Esophagus squamous epithelium (tissue), 5 donors: ENCODE data around the gene GGT7. TPM values are rescaled to one million over a fixed set of nuclear protein-coding genes. Genes with fewer than 3 reads are reported as not detected.

Experiments used
- DNase-seq: peaks from one replicate; lab custom pipeline; 2025; lab: John Stamatoyannopoulos, UW
- H3K27ac ChIP-seq, 4 donors: fragments of 200-600 bp; sonication (generic); one replicate each; pipeline ENCODE4 v1.5.1; 2016 to 2019; ENCODE audit warnings: mild to moderate bottlenecking in 1 of 4
- H3K27me3 ChIP-seq, 4 donors: fragments of 200-600 bp; sonication (generic); 1 replicate in 3 of 4; 2 replicates in 1 of 4; pipeline versions ENCODE4 v1.5.1 to v1.6.0; 2017 to 2021; ENCODE audit warnings: antibody characterized with exemption in 1 of 4
- H3K36me3 ChIP-seq, 3 donors: fragments of 200-600 bp; sonication (generic); one replicate each; pipeline ENCODE4 v1.5.1; 2016 to 2019
- H3K4me1 ChIP-seq, 3 donors: fragments of 200-600 bp; sonication (generic); one replicate each; pipeline ENCODE4 v1.5.1; 2017 to 2019
- H3K4me3 ChIP-seq, 4 donors: fragments of 200-600 bp; sonication (generic); 1 replicate in 3 of 4; 2 replicates in 1 of 4; pipeline ENCODE4 v1.5.1; 2016 to 2019; ENCODE audit warnings: mild to moderate bottlenecking in 2 of 4, moderate library complexity in 1 of 4
- H3K9me3 ChIP-seq, 3 donors: fragments of 200-600 bp; sonication (generic); one replicate each; pipeline ENCODE4 v1.5.1; 2016 to 2019
- CTCF ChIP-seq, 6 experiments: fragments of 450-650 bp in 4 of 6; fragments of 200-600 bp in 2 of 6; sonication (generic) in 2 of 6; IDR thresholded peaks; one replicate each; pipeline ENCODE4 v1.5.1; 2016 to 2019; ENCODE audit warnings: antibody characterized with exemption in 6 of 6, mild to moderate bottlenecking in 4 of 6, moderate library complexity in 4 of 6
- POLR2A ChIP-seq, 4 donors: fragments of 450-650 bp; IDR thresholded peaks; one replicate each; pipeline ENCODE4 v1.6.1; 2017; ENCODE audit warnings: antibody characterized with exemption in 4 of 4, mild to moderate bottlenecking in 4 of 4, moderate library complexity in 3 of 4
- WGBS, 2 donors: methylation state at CpG; one replicate each; pipeline ENCODE4 v1.1.5; 2018; 5-methylcytosine and 5-hydroxymethylcytosine counted together
- intact Hi-C: fragments of 100-400 bp; cut with DNase I; formaldehyde crosslinking; loops from one replicate; pipeline ENCODE4 v1.15.0; 2022
- total RNA-seq, 4 donors: library from RNA; depleted of rRNA; stranded (reverse); fragments of >200 nt; gene quantifications; one replicate each; pipeline ENCODE4 v1.1.0, GENCODE V29; 2016
- donor health status: DM: yes; HTN: yes; CAD: no.

The GGT7 gene
- total RNA-seq, 4 donors from 2014 or later = 1.8 to 8.2 (median 5.1) TPM

GRCh38 chr20:34888468-34888867 lies 15.8 kb upstream of the GGT7 start:
- no peak for DNase-seq
- TF ChIP-seq CTCF (IDR thresholded peaks at IDR 0.05) (no peak), POLR2A (IDR thresholded peaks at IDR 0.05) (no peak)
- peaks cover 0 to 28% (median 9%) of the 10 kb centered on the region in 3 donors for H3K4me1 ChIP-seq
- H3K27ac ChIP-seq = no peak overlapping the region
- no peaks in the 10 kb centered on the region for H3K9me3 ChIP-seq
- H3K36me3 ChIP-seq = peaks cover 0 to 52% (median 6%) of the 10 kb centered on the region in 3 donors
- no peak overlapping the region for H3K4me3 ChIP-seq
- intact Hi-C loops = no loop called here
- no peaks in the 10 kb centered on the region for H3K27me3 ChIP-seq
- WGBS, 2 donors = 75 to 81% methylated on average over 1 of the region's 1 CpG

- intact Hi-C loops = no loop called here
- WGBS, 2 donors = 44 to 63% methylated on average over 3 of the region's 3 CpGs
Measured at GRCh38 chr20:34887023-34887422, 14.4 kb upstream of the GGT7 start.

GRCh38 chr20:34886122-34886521 lies 13.5 kb upstream of the GGT7 start:
- Histone ChIP-seq H3K4me1 (peaks cover 0 to 17% (median 0%) of the 10 kb centered on the region in 3 donors), H3K36me3 (peaks cover 0 to 62% (median 13%) of the 10 kb centered on the region in 3 donors), H3K27ac (no peak overlapping the region), H3K27me3 (no peaks in the 10 kb centered on the region), H3K9me3 (no peaks in the 10 kb centered on the region), H3K4me3 (no peak overlapping the region)
- 85 to 97% methylated on average over 3 of the region's 3 CpGs for WGBS, 2 donors
- intact Hi-C loops = no loop called here
- no peak for TF ChIP-seq POLR2A (IDR thresholded peaks at IDR 0.05)
- TF ChIP-seq CTCF (IDR thresholded peaks at IDR 0.05) = no peak
- no peak for DNase-seq

More at GRCh38 chr20:34887023-34887422, 14.4 kb upstream of the GGT7 start:
- Histone ChIP-seq H3K9me3 (no peaks in the 10 kb centered on the region), H3K4me1 (peaks cover 0 to 20% (median 6%) of the 10 kb centered on the region in 3 donors), H3K4me3 (no peak overlapping the region), H3K27me3 (no peaks in the 10 kb centered on the region), H3K27ac (no peak overlapping the region), H3K36me3 (peaks cover 0 to 62% (median 13%) of the 10 kb centered on the region in 3 donors)
- no peak for DNase-seq
- TF ChIP-seq POLR2A (IDR thresholded peaks at IDR 0.05) (no peak), CTCF (IDR thresholded peaks at IDR 0.05) (no peak)

GRCh38 chr20:34884260-34884659 lies 11.6 kb upstream of the GGT7 start:
- TF ChIP-seq CTCF (IDR thresholded peaks at IDR 0.05) (no peak), POLR2A (IDR thresholded peaks at IDR 0.05) (no peak)
- Histone ChIP-seq H3K4me1 (peaks cover 0 to 18% (median 3%) of the 10 kb centered on the region in 3 donors), H3K4me3 (no peak overlapping the region), H3K27ac (no peak overlapping the region), H3K9me3 (no peaks in the 10 kb centered on the region), H3K27me3 (no peaks in the 10 kb centered on the region), H3K36me3 (peaks cover 0 to 62% (median 13%) of the 10 kb centered on the region in 3 donors)
- DNase-seq = no peak
- intact Hi-C loops = no loop called here
- WGBS, 2 donors = 74 to 76% methylated on average over 1 of the region's 1 CpG

- no peak overlapping the region for H3K4me3 ChIP-seq
- H3K4me1 ChIP-seq = peaks cover 0 to 19% (median 3%) of the 10 kb centered on the region in 3 donors
- no peaks in the 10 kb centered on the region for H3K9me3 ChIP-seq
- intact Hi-C loops = no loop called here
- no peak overlapping the region for H3K27ac ChIP-seq
- TF ChIP-seq POLR2A (IDR thresholded peaks at IDR 0.05) = no peak
- TF ChIP-seq CTCF (IDR thresholded peaks at IDR 0.05) = no peak
- 91% methylated on average over 4 of the region's 4 CpGs for WGBS, 2 donors
- no peaks in the 10 kb centered on the region for H3K27me3 ChIP-seq
- DNase-seq = no peak
- peaks cover 0 to 58% (median 13%) of the 10 kb centered on the region in 3 donors for H3K36me3 ChIP-seq
Measured at GRCh38 chr20:34883809-34884208, 11.2 kb upstream of the GGT7 start.
